Measurements from ENCODE around the gene MYO1B.

The MYO1B gene

DNA sequence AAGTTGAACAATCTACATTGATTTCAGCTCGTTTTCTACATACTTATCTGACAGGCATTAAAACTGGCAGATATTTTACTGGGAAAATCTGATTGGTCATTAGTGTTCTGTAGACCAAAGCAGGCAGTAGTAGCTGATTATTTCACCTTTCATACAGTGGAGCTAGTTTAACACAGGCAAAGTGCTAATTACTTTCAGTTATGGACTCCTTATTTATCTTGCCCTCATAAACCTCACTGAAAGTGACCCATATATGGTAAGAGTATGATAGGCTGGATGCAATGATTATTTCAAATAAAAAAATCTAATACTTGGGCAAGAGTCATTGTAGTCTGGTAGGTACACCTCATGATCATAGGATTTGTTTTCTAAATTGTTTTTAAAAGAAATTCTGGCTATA, 129.7 kb downstream of the MYO1B start:
- TF ChIP-seq POLR2A (IDR thresholded peaks at IDR 0.05; ENCODE audit: low read depth, low read length) (no peak), TAF1 (IDR thresholded peaks at IDR 0.05; ENCODE audit: borderline replicate concordance, low read depth, low read length) (no peak)
- FAIRE-seq (no peak), DNase-seq (ENCODE audit: insufficient read length) (no peak)

DNA sequence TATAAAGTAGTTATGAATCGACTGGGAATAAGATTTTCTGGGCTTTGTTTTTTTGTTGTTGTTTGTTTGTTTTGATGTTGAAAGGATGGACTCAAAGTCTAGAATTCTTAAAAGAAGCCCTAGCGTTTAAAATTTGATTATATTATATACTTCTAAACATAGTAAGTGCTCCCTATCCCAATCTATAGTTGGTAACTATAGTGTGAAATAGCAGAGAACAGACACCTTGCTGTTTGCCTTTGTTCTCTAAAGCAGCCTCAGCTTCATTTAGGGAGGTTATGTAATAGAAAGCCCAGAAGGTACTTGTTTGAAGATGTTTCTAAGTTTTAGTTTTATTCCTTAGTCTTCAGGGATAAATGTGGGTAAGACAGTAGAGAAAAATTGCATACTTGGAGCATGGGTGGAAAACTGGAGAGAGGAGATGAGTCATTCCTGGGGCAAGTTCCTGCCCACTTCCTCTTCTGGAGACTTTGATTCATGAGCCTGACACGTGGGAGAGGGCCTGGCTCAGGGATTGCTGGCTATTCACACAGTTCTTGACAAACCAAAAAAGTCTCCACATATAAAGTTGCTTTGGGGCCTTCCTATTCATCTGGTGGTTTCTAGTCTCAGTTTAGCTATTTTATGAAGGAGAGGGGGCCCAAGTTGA, 131.9 kb downstream of the MYO1B start:
- TF ChIP-seq POLR2AphosphoS5 (IDR thresholded peaks at IDR 0.05; ENCODE audit: low read depth, low read length) (no peak), POLR2A (IDR thresholded peaks at IDR 0.05; ENCODE audit: low read depth, low read length) (no peak), TAF1 (IDR thresholded peaks at IDR 0.05; ENCODE audit: borderline replicate concordance, low read depth, low read length) (no peak)
- FAIRE-seq: no peak
- no peak for DNase-seq (ENCODE audit: insufficient read length)

DNA sequence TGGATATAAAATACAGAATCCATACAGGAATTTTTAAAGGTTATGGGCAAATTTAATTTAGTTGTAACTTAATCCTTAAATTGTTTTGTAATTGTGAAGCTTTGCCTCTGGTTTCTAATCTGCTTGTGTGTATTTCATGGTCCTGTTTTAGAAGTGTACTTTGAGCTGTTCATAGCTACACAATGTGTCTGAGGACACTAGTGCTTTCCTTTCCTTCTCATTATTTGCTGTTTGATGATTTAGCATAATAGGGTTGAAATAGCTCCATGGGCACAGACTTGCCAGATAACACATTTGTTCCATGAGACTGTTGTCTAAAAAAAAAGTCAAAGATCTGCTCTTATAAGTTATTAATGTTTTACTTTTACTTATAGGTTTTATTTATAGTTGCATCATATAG, 134.2 kb downstream of the MYO1B start:
- no peak for TF ChIP-seq TAF1 (IDR thresholded peaks at IDR 0.05; ENCODE audit: borderline replicate concordance, low read depth, low read length)
- TF ChIP-seq POLR2AphosphoS5 (IDR thresholded peaks at IDR 0.05; ENCODE audit: low read depth, low read length): no peak
- TF ChIP-seq POLR2A (IDR thresholded peaks at IDR 0.05; ENCODE audit: low read depth, low read length): no peak
- FAIRE-seq: no peak
- DNase-seq (ENCODE audit: insufficient read length): no peak

DNA sequence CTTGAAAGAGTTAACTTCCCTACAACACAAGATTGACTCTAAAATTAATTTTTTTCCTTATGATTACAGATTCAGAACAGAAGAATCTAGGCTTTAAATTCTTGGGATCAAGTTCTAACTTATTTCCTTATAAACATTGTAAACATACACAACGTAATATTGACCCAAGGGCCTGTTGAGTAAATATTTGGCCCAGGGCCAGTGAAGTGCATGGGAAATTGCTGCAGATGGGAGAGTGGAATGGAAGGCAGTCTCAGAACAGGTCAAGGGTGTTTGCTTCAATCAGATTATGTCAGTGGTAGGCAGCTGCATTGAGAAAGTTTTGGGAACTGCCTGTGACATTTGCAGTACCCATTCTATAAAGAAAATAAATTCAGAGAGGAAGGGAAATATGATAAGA, 137.6 kb downstream of the MYO1B start:
- TF ChIP-seq POLR2A (IDR thresholded peaks at IDR 0.05; ENCODE audit: low read depth, low read length) (no peak), POLR2AphosphoS5 (IDR thresholded peaks at IDR 0.05; ENCODE audit: low read depth, low read length) (no peak), TAF1 (IDR thresholded peaks at IDR 0.05; ENCODE audit: borderline replicate concordance, low read depth, low read length) (no peak)
- FAIRE-seq (peak; percentile 5), DNase-seq (ENCODE audit: insufficient read length) (no peak)

DNA sequence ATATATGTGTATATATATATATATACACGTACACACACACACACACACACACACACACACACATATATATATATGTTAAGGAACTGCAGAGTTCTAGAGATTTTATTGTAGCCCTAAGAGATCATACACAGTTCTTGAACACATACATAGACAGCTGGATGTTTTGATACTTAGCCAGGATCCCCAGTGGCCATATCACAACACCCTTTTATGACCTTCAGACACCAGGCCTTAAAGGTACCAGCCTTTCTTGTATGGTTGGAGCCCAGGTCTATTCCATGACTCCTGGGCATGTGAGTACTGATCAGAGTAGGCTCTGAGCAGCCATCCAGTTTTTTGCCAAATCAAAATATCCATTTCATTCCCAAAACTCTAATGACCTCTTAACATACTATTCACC, 138.3 kb downstream of the MYO1B start:
- TF ChIP-seq POLR2AphosphoS5 (IDR thresholded peaks at IDR 0.05; ENCODE audit: low read depth, low read length) (no peak), TAF1 (IDR thresholded peaks at IDR 0.05; ENCODE audit: borderline replicate concordance, low read depth, low read length) (no peak), POLR2A (IDR thresholded peaks at IDR 0.05; ENCODE audit: low read depth, low read length) (no peak)
- FAIRE-seq (no peak), DNase-seq (ENCODE audit: insufficient read length) (no peak)

DNA sequence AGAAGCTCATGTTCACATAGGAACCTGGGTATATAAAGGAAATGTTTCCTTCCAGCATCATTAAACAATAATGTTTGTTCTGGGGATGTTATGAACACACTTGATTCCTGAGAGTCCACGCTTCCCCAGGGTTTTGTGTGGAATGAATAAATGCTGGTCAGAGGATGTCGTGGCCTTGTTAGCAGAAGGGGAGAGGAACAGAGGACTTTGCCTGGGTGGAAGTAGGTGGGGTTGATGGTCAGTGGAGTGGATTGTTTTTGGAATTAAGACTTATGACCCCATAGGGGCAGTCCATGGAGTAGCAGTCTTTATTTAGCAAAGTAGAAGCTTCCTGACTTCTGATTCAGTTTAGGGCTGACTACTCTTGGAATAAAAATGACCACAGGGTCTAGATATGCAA, 139.6 kb downstream of the MYO1B start:
- DNase-seq (ENCODE audit: insufficient read length): no peak
- no peak for FAIRE-seq
- no peak for TF ChIP-seq POLR2A (IDR thresholded peaks at IDR 0.05; ENCODE audit: low read depth, low read length)
- no peak for TF ChIP-seq TAF1 (IDR thresholded peaks at IDR 0.05; ENCODE audit: borderline replicate concordance, low read depth, low read length)
- TF ChIP-seq POLR2AphosphoS5 (IDR thresholded peaks at IDR 0.05; ENCODE audit: low read depth, low read length): no peak

DNA sequence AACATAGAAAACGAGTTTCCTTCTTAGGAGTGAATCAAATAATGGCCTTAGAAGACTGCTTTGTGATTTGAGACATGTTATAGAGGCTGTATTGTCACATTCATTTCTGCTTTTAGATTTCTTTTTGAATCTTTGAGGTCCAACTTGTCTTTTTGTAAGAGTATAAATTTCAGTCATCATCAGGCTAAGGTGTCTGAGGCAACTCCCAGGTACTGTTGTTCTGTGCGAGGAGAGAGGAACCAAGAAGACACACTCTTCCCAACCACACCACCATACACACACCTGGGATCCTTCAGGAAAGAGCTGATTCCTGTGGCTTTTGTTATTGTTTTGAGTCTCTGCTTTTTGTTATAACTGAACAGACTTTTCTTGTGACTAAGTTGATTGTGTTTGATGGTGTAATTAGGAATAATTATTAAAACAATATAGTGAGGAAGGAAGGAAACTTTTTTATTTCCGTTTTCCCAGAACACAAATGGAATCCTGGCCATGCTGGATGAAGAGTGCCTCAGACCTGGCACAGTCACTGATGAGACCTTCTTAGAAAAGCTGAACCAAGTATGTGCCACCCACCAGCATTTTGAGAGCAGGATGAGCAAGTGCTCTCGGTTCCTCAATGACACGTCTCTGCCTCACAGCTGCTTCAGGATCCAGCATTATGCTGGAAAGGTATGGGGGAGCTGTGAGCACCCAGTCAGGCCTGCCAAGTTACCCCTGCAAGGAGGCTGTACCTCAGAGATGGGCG, 140.4 kb downstream of the MYO1B start:
- DNase-seq (ENCODE audit: insufficient read length) (no peak), FAIRE-seq (peak; percentile 14)
- no peak for TF ChIP-seq POLR2AphosphoS5 (IDR thresholded peaks at IDR 0.05; ENCODE audit: low read depth, low read length)

DNA sequence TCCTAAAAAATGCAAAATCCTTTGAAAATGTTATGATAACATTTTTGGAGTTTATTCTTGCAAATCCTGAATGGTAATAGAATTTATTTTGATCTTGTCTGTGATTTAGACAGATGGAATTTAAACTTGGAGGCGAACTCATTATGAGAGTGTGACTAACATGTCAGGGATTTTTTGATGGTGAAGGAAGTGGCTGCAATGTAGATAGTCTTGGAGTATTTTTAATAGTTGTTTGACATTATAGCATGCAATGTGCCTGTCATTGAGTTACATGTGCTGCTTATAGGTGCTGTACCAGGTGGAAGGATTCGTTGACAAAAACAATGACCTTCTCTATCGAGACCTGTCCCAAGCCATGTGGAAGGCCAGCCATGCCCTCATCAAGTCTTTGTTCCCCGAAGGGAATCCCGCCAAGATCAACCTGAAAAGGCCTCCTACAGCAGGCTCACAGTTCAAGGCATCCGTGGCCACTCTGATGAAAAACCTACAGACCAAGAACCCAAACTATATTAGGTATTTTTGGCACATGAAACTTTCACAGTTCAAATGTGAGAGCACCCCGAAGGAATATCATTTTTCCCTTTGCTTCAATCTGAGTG, 141.8 kb downstream of the MYO1B start:
- no peak for DNase-seq (ENCODE audit: insufficient read length)
- no peak for FAIRE-seq
- TF ChIP-seq POLR2AphosphoS5 (IDR thresholded peaks at IDR 0.05; ENCODE audit: low read depth, low read length): no peak
- TF ChIP-seq POLR2A (IDR thresholded peaks at IDR 0.05; ENCODE audit: low read depth, low read length): no peak

DNA sequence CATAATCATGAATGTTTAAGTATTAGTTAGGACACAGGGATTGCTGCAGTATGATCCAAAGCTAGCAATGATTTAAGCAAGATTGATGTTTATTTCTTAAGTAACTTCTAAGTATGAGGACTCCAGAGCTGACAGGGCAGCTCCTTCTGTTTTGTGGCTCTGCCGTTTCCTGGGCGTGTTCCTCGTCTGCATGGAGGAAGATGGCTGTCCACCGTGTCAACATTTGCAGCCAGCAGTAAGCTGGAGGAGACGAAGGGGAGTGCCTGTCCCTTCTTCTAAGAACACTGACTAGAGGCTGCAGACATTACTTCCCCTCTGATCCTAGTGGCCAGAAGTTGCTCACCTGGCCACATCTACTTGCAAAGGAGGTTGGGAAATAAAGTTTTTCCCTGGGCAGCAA, 144.1 kb downstream of the MYO1B start:
- FAIRE-seq (no peak), DNase-seq (ENCODE audit: insufficient read length) (no peak)
- TF ChIP-seq POLR2AphosphoS5 (IDR thresholded peaks at IDR 0.05; ENCODE audit: low read depth, low read length): no peak
- TF ChIP-seq TAF1 (IDR thresholded peaks at IDR 0.05; ENCODE audit: borderline replicate concordance, low read depth, low read length): no peak
- no peak for TF ChIP-seq POLR2A (IDR thresholded peaks at IDR 0.05; ENCODE audit: low read depth, low read length)

DNA sequence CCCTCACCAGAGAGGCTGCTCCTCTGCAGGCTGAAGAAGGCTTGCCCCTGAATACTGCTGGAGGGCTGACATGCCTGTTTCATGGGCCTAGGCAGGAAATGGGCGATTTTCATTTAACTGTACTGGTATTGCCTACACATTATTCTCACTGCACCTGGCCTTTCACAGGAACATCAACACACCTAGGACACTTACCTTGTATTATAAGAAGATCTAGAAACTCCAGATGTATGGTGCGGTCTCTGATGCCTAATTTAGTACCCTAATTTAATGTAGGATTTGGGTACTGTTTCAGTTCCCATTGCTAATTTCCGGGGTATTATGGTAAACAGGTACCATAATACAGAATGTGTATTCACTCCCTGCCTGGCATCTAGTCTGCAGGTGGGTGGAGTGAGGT, 146.0 kb downstream of the MYO1B start:
- no peak for DNase-seq (ENCODE audit: insufficient read length)
- no peak for TF ChIP-seq TAF1 (IDR thresholded peaks at IDR 0.05; ENCODE audit: borderline replicate concordance, low read depth, low read length)
- no peak for TF ChIP-seq POLR2A (IDR thresholded peaks at IDR 0.05; ENCODE audit: low read depth, low read length)
- no peak for TF ChIP-seq POLR2AphosphoS5 (IDR thresholded peaks at IDR 0.05; ENCODE audit: low read depth, low read length)
- FAIRE-seq: no peak

DNA sequence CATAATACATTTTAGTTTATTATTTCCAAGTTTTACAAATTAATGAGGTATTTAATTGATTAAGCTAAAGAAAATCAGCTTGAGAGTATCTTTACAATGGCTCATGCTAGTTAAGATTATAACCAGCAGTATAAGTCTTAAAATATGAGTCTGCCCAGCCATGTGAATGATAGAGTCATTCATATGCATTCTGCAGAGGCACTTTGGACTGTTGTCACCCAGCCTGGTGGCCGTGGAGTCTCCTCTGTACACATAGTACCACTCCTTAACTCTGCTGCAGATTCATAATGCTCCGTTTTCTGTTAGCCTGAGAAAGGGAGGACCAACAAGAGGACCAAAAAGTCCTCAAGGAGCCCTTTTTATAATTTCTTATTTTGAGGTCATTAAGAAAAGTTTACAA, 148.8 kb downstream of the MYO1B start:
- no peak for FAIRE-seq
- TF ChIP-seq POLR2A (IDR thresholded peaks at IDR 0.05; ENCODE audit: low read depth, low read length) (no peak), POLR2AphosphoS5 (IDR thresholded peaks at IDR 0.05; ENCODE audit: low read depth, low read length) (no peak), TAF1 (IDR thresholded peaks at IDR 0.05; ENCODE audit: borderline replicate concordance, low read depth, low read length) (no peak)

DNA sequence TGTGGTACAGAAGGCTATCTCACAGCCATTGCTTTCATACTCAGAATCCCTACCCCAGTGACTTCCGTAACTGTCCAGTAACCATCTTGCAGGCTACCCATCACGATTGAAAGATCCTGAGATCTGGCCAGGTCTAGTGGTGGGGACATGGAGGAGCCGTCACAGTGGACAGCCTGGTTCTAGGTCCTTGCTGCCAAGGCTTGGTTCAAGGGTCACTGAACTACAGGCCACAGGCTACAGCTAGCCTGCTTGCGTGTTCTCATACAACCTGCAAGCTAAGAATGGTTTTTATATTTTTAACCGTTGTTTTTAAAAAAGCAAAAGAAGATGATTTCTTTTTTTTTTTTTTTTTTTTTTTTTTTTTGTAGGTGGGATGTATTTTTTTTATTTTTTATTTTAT, 151.6 kb downstream of the MYO1B start:
- FAIRE-seq (no peak), DNase-seq (ENCODE audit: insufficient read length) (no peak)
- no peak for TF ChIP-seq TAF1 (IDR thresholded peaks at IDR 0.05; ENCODE audit: borderline replicate concordance, low read depth, low read length)
- TF ChIP-seq POLR2A (IDR thresholded peaks at IDR 0.05; ENCODE audit: low read depth, low read length): no peak
- TF ChIP-seq POLR2AphosphoS5 (IDR thresholded peaks at IDR 0.05; ENCODE audit: low read depth, low read length): no peak

More for the DNA sequence above, 148.8 kb downstream of the MYO1B start:
- DNase-seq (ENCODE audit: insufficient read length): no peak

Measured in GM12892 (cell line).